ENCODE results near the gene DGKK.

DGKK gene

GRCh38 chrX:50470103-50471031 is at the start of gene DGKK:
TSS of gene DGKK (minus strand) at chrX:50470825. CDS start at chrX:50470678, 147 bp downstream.
- no peak for DNase-seq (ENCODE audit: low spot score)

GRCh38 chrX:50514811-50515210 is 44.2 kb upstream of the DGKK start:
- no peak for DNase-seq (ENCODE audit: low spot score)

DNA sequence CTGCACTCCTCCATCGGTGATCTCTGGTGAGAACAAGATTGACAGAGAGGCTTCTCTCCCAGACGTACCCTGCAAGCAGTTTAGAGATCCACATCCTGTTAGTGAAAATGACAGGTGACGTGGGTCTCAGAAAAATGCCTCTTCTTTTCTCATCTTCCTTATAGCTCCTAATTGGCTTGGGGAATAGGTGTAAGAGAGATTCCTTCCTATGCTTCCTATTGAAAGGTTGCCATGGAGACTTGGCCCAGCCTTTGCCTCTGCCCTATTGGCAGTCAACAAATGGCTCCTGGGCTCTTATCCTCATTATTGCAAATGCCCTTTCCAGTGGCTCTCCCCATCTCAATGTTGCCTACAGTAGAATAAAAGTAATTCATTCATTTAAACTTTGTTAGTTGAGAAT is 26.5 kb upstream of the DGKK start:
- no peak for DNase-seq (ENCODE audit: low spot score)

DNA sequence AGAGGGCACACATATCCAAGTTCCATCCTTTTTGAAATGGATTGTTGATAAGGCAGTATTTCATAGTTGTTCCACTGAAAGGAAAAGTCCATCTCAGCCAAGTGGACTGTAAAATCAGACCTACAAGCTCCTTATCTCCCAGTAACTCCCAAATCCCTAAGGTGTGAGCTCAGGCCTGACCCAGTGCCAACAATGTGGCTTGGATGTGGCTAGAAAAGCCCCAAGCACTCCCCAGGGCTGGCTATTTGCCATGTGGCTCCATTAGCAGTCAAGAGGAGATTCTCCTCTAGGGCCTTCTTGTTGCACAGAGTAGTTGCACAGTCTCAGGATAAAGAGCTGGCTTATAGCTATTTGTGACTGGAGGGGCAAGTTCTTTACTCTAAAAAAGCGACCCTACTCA is 25.0 kb upstream of the DGKK start:
- DNase-seq (ENCODE audit: low spot score): no peak

GRCh38 chrX:50492720-50493119 is 22.1 kb upstream of the DGKK start:
- DNase-seq (ENCODE audit: low spot score): no peak

GRCh38 chrX:50484662-50485061 is 14.0 kb upstream of the DGKK start:
- DNase-seq (ENCODE audit: low spot score): no peak

DNA sequence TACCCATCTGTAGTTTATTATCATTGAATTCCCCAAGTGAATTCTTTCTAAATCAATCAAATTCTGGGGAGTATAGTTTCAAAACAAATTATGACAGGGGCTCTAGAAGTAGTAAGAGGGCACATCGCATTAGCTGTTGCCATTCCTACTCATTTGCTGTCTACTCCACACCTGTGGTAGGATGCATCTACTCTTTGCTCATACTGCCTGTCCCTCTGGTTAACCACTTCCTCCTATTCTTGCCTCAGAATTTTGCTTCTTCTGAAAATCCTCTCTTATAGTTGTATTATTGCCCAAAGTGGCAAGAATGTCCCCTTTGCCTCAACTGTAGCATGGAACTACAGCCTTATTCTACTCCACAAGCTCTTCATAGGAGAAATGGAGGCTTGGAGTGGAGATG is 12.7 kb upstream of the DGKK start:
- no peak for DNase-seq (ENCODE audit: low spot score)

- no peak for DNase-seq (ENCODE audit: low spot score)
Measured at GRCh38 chrX:50475208-50475607, 4.6 kb upstream of the DGKK start.

- no peak for DNase-seq (ENCODE audit: low spot score)
Measured at GRCh38 chrX:50471390-50471789, 765 bp upstream of the DGKK start.

GRCh38 chrX:50469206-50469605 is 1.4 kb downstream of the DGKK start:
- DNase-seq (ENCODE audit: low spot score): no peak

GRCh38 chrX:50459615-50460014 is 11.0 kb downstream of the DGKK start:
- DNase-seq (ENCODE audit: low spot score): no peak

DNA sequence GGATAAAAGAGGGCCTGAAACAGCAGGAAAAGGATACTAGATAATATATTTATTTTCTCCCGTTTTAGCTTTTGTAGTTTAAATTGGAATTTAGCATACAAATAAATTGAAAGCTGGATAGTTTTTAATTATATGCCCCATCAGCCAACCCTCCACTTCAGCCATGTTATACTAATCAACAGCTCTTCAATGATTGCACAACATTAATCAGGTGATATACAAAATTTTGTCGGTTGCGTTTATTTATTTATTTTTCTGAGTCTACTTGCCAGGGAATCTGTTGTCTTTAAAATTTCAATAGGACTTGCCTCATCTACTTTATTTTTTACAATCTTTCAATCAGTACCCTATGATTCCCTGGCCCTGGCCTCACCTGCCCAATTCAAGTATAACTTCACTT is 12.1 kb downstream of the DGKK start:
- no peak for DNase-seq (ENCODE audit: low spot score)

- DNase-seq (ENCODE audit: low spot score): no peak
Measured at GRCh38 chrX:50456712-50457484, 13.7 kb downstream of the DGKK start.

- no peak for DNase-seq (ENCODE audit: low spot score)
Measured at GRCh38 chrX:50452782-50453181, 17.8 kb downstream of the DGKK start.

DNA sequence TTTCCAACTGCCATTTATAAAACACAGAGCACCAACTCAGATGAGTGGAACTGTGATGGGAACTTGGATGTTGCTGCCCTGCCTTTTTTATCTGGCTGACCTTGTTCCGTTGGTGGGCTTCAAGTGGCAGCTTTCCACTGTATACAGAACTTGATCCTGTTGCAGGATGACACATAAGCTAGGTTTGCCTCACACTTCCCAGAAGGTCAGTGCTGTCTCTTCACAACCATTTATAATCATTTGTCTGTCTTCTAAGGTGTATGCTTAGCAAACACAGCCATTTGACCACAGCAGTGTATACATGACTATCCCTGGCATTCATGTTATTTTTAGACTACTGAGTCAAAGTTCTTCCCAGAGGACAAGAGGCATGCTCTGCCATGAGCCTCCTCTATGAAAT is 20.3 kb downstream of the DGKK start:
- no peak for DNase-seq (ENCODE audit: low spot score)

DNA sequence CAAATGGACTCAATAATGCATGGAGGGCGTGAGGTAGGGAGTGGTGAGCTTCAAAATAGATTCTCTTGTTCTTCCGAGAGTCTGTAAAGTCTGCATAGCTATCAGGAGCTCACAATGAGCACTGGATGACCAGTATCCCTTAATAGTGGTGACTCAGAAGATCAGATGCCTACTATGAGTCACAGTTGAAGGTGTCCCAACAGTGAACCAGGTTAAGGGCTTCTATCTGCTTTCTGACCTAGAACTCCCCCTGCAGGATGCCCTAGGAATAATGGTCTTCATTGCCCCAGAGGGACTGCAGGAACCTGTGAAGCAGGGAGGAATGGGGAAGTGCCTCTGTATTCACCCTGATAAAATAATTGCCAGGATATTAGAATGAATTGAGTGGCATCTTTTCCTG is 22.1 kb downstream of the DGKK start:
- DNase-seq (ENCODE audit: low spot score): peak; percentile 3

DNA sequence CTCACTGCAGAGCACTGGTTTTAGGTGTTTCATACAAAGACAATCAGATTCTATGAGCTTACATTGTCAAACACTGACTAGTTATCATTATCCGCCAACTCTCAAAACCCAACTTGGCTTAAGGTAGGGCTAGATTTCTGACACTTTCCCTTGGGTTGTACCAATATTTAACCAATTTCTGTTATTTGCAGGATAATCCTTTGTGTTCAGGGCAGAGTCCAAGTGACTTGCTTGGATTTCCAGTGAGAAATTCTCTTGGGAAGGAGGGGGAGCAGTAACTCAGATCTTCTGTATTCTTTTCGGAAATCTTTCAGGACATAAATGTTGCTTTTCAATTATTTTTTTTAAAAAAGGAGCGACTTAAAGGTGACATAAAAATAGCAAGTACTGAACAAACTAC is 23.1 kb downstream of the DGKK start:
- DNase-seq (ENCODE audit: low spot score): no peak

GRCh38 chrX:50442426-50443116 is 28.1 kb downstream of the DGKK start:
- DNase-seq (ENCODE audit: low spot score): no peak

GRCh38 chrX:50436797-50437196 is 33.8 kb downstream of the DGKK start:
- DNase-seq (ENCODE audit: low spot score): no peak

GRCh38 chrX:50432829-50433289 is 37.8 kb downstream of the DGKK start:
- no peak for DNase-seq (ENCODE audit: low spot score)

- DNase-seq (ENCODE audit: low spot score): no peak
Measured at GRCh38 chrX:50431623-50432022, 39.0 kb downstream of the DGKK start.

GRCh38 chrX:50430917-50431575 is 39.6 kb downstream of the DGKK start:
- DNase-seq (ENCODE audit: low spot score): no peak
